CD14-positive monocyte (primary cell): ENCODE data around the gene CCDC87. TPM values are rescaled to one million over a fixed set of nuclear protein-coding genes. Genes with fewer than 3 reads are reported as not detected.
"Not testable (repeated sequence)": the region's sequence is repeated elsewhere in the genome, so short reads cannot be mapped to it uniquely, and the experiment has no call there.

ENCODE experiments used
- DNase-seq, 3 donors: peaks; one replicate each; pipeline ENCODE4 v3.0.0-alpha.2; 2011 to 2022
- H2AFZ ChIP-seq: 2 replicates; pipeline ENCODE4 v1.6.0; 2012; ENCODE audit warnings: mild to moderate bottlenecking, low read depth, low read length, inconsistent platforms; ENCODE audit not compliant: insufficient read depth, poor library complexity, severe bottlenecking
- H3K27ac ChIP-seq, 2 donors: 1 replicate in 1 of 2; 2 replicates in 1 of 2; pipeline ENCODE4 v1.5.1; 2012 to 2013; ENCODE audit warnings: low read length in 2 of 2, control low read depth in 1 of 2, inconsistent platforms in 1 of 2, low read depth in 1 of 2, mild to moderate bottlenecking in 1 of 2
- H3K27me3 ChIP-seq, 2 donors: one replicate each; pipeline versions ENCODE4 v1.6.0 to v1.6.1; 2011 to 2013; ENCODE audit warnings: low read length in 2 of 2; ENCODE audit not compliant: control insufficient read depth in 2 of 2, insufficient read depth in 2 of 2
- H3K36me3 ChIP-seq, 2 donors: replicated peaks in 1 of 2; 1 replicate in 1 of 2; 2 replicates in 1 of 2; pipeline versions ENCODE4 v1.5.1 to v1.6.1; 2012 to 2013; ENCODE audit warnings: low read length in 2 of 2, control low read depth in 1 of 2, inconsistent platforms in 1 of 2, mild to moderate bottlenecking in 1 of 2; ENCODE audit not compliant: insufficient read depth in 2 of 2, control insufficient read depth in 1 of 2
- H3K4me1 ChIP-seq, 2 donors: 1 replicate in 1 of 2; 2 replicates in 1 of 2; pipeline versions ENCODE4 v1.5.1 to v1.6.1; 2012 to 2013; ENCODE audit warnings: low read length in 2 of 2, control low read depth in 1 of 2, inconsistent platforms in 1 of 2, mild to moderate bottlenecking in 1 of 2, moderate library complexity in 1 of 2; ENCODE audit not compliant: insufficient read depth in 2 of 2, control insufficient read depth in 1 of 2
- H3K4me2 ChIP-seq: replicated peaks from 2 replicates; pipeline ENCODE3; 2012; ENCODE audit warnings: low read length, moderate library complexity, mild to moderate bottlenecking; ENCODE audit not compliant: poor library complexity, severe bottlenecking; ENCODE audit errors: extremely low read depth
- H3K4me3 ChIP-seq, 3 experiments: fragments of 200-600 bp in 1 of 3; sonication (generic) in 1 of 3; replicated peaks in 1 of 3; 1 replicate in 2 of 3; 2 replicates in 1 of 3; pipeline ENCODE4 v1.5.1; 2011 to 2013; ENCODE audit warnings: low read length in 3 of 3, mild to moderate bottlenecking in 3 of 3, control low read depth in 2 of 3, low read depth in 2 of 3, inconsistent platforms in 1 of 3, moderate library complexity in 1 of 3
- H3K79me2 ChIP-seq: 2 replicates; pipeline ENCODE4 v1.6.0; 2012; ENCODE audit warnings: mild to moderate bottlenecking, control low read depth, inconsistent platforms, low read length, moderate library complexity; ENCODE audit not compliant: insufficient read depth
- H3K9ac ChIP-seq: 2 replicates; pipeline ENCODE4 v1.6.0; 2017; ENCODE audit warnings: low read length, mild to moderate bottlenecking; ENCODE audit not compliant: insufficient read depth, poor library complexity, severe bottlenecking
- H3K9me3 ChIP-seq, 2 donors: replicated peaks in 1 of 2; 1 replicate in 1 of 2; 2 replicates in 1 of 2; pipeline versions ENCODE4 v1.5.1 to v1.6.1; 2012 to 2013; ENCODE audit warnings: low read length in 2 of 2, control low read depth in 1 of 2; ENCODE audit not compliant: control insufficient read depth in 1 of 2, insufficient read depth in 1 of 2
- H4K20me1 ChIP-seq: 2 replicates; pipeline ENCODE4 v1.6.0; 2012; ENCODE audit warnings: mild to moderate bottlenecking, low read length, control low read depth, moderate library complexity; ENCODE audit not compliant: insufficient read depth
- H3K27ac Mint-ChIP-seq, 7 donors: one replicate each; pipeline ENCODE4 v1.8.0; 2020; ENCODE audit warnings: mild to moderate bottlenecking in 7 of 7, mixed read lengths in 7 of 7, moderate library complexity in 6 of 7, inconsistent platforms in 2 of 7
- H3K27me3 Mint-ChIP-seq, 3 donors: one replicate each; pipeline ENCODE4 v1.8.0; 2021 to 2022; ENCODE audit warnings: low read depth in 3 of 3, mild to moderate bottlenecking in 3 of 3, mixed read lengths in 3 of 3, moderate library complexity in 3 of 3, inconsistent platforms in 1 of 3
- H3K36me3 Mint-ChIP-seq, 2 donors: one replicate each; pipeline ENCODE4 v1.8.0; 2020; ENCODE audit warnings: mixed read lengths in 2 of 2, inconsistent platforms in 1 of 2, mild to moderate bottlenecking in 1 of 2
- H3K4me1 Mint-ChIP-seq: one replicate; pipeline ENCODE4 v1.8.0; 2020; ENCODE audit warnings: mild to moderate bottlenecking, mixed read lengths
- H3K4me3 Mint-ChIP-seq, 2 donors: one replicate each; pipeline ENCODE4 v1.8.0; 2020; ENCODE audit warnings: mild to moderate bottlenecking in 2 of 2, mixed read lengths in 2 of 2, moderate library complexity in 1 of 2
- H3K9me3 Mint-ChIP-seq, 7 donors: one replicate each; pipeline ENCODE4 v1.8.0; 2020 to 2022; ENCODE audit warnings: mixed read lengths in 7 of 7, mild to moderate bottlenecking in 6 of 7, moderate library complexity in 6 of 7, inconsistent platforms in 2 of 7
- WGBS: methylation state at CpG from one replicate; pipeline ENCODE4 v1.1.5; 2013; ENCODE audit warnings: missing lambda C conversion rate; ENCODE audit not compliant: insufficient coverage; 5-methylcytosine and 5-hydroxymethylcytosine counted together
- intact Hi-C, 2 donors: fragments of 100-400 bp; cut with micrococcal nuclease; formaldehyde crosslinking; loops; one replicate each; pipeline versions ENCODE4 v1.15.0 to v1.15.1; 2023
- polyA plus RNA-seq, 3 donors: library from polyadenylated mRNA; depleted of rRNA in 1 of 3; unstranded in 2 of 3; stranded (reverse) in 1 of 3; fragments of 300-500 nt in 2 of 3; fragments of >200 nt in 1 of 3; fragmentation: Illumina TruSeq in 2 of 3; gene quantifications; 1 replicate in 2 of 3; 2 replicates in 1 of 3; pipeline ENCODE4 v1.2.3, GENCODE V29; 2012 to 2021
- TF ChIP-seq, protein P1 (sequence below): fragments of 200-600 bp; IDR thresholded peaks from one replicate; pipeline ENCODE4 v1.8.0; 2022; ENCODE audit warnings: antibody characterized with exemption, mild to moderate bottlenecking

CCDC87 gene
- polyA plus RNA-seq, 3 donors = not detected

DNA sequence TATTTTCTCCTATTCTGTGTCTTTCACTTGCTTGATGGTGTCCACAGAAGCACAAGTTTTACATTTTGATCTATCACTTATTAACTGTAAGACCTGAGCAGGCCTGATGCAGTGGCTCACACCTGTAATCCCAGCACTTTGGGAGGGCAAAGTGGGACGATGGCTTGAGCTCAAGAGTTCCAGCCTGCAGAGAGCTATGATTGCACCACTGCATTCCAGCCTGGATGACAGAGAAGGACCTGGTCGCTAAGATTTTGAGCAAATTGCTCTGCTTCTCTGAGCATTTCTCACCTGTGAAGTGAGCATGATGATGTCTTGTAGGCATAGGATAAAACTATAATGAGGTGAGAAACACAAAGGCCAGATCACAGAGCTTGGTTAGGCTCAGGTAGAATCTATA, 6.7 kb downstream of the CCDC87 start:
- H3K4me2 ChIP-seq = no peak overlapping the region
- WGBS = 50% methylated on average over 2 of the region's 2 CpGs

DNA sequence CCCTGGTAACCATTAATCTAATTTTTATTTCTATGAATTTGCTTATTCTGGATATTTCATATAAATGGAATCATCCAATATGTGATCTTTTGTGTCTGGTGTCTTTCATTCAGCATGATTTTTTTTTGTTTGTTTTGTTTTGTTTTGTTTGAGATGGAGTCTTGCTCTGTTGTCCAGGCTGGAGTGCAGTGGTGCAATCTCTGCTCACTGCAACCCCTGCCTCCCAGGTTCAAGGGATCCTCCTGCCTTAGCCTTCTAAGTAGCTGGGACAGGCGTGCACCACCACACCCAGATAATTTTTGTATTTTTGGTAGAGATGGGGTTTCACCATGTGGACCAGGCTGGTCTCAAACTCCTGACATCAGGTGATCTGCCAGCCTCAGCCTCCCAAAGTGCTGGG, 7.4 kb downstream of the CCDC87 start:
- not testable (repeated sequence) for H3K4me2 ChIP-seq, H3K36me3 ChIP-seq, H2AFZ ChIP-seq, H4K20me1 ChIP-seq, H3K27me3 ChIP-seq, H3K4me3 ChIP-seq, H3K9me3 ChIP-seq, H3K27ac ChIP-seq, H3K36me3 Mint-ChIP-seq, H3K27ac Mint-ChIP-seq, H3K4me3 Mint-ChIP-seq, H3K4me1 ChIP-seq, H3K9ac ChIP-seq, DNase-seq, H3K79me2 ChIP-seq, H3K4me1 Mint-ChIP-seq
- intact Hi-C loops = loop anchor here in 1 of 2 donors (10.0 kb wide), 1 partner anchor 249 kb away; no protein-coding TSS in a partner anchor
- Mint-ChIP-seq H3K27me3 (peaks cover 2 to 16% (median 2%) of the 10 kb centered on the region in 3 donors), H3K9me3 (peaks cover 8 to 32% (median 17%) of the 10 kb centered on the region in 7 donors)
- no CpG with 5 or more reads among the region's 1 CpG for WGBS

More for the DNA sequence above, 6.7 kb downstream of the CCDC87 start:
- intact Hi-C loops = loop anchor here in 1 of 2 donors (10.0 kb wide), 1 partner anchor 249 kb away; no protein-coding TSS in a partner anchor
- Mint-ChIP-seq H3K27ac (no peak overlapping the region), H3K4me3 (no peak overlapping the region), H3K36me3 (peaks cover 0 to 2% of the 10 kb centered on the region in 2 donors), H3K9me3 (peaks cover 8 to 32% (median 17%) of the 10 kb centered on the region in 7 donors), H3K27me3 (peaks cover 2 to 16% (median 2%) of the 10 kb centered on the region in 3 donors), H3K4me1 (no peaks in the 10 kb centered on the region)
- no peak for DNase-seq
- Histone ChIP-seq H3K27me3 (no peaks in the 10 kb centered on the region), H3K27ac (no peak overlapping the region), H3K4me1 (no peaks in the 10 kb centered on the region), H3K9me3 (peaks cover 8 to 9% of the 10 kb centered on the region in 2 donors), H2AFZ (no peak overlapping the region), H4K20me1 (no peaks in the 10 kb centered on the region), H3K9ac (no peak overlapping the region), H3K79me2 (no peaks in the 10 kb centered on the region), H3K4me3 (no peak overlapping the region), H3K36me3 (no peaks in the 10 kb centered on the region)
- TF ChIP-seq, protein P1, sequence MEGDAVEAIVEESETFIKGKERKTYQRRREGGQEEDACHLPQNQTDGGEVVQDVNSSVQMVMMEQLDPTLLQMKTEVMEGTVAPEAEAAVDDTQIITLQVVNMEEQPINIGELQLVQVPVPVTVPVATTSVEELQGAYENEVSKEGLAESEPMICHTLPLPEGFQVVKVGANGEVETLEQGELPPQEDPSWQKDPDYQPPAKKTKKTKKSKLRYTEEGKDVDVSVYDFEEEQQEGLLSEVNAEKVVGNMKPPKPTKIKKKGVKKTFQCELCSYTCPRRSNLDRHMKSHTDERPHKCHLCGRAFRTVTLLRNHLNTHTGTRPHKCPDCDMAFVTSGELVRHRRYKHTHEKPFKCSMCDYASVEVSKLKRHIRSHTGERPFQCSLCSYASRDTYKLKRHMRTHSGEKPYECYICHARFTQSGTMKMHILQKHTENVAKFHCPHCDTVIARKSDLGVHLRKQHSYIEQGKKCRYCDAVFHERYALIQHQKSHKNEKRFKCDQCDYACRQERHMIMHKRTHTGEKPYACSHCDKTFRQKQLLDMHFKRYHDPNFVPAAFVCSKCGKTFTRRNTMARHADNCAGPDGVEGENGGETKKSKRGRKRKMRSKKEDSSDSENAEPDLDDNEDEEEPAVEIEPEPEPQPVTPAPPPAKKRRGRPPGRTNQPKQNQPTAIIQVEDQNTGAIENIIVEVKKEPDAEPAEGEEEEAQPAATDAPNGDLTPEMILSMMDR = no peak

DNA sequence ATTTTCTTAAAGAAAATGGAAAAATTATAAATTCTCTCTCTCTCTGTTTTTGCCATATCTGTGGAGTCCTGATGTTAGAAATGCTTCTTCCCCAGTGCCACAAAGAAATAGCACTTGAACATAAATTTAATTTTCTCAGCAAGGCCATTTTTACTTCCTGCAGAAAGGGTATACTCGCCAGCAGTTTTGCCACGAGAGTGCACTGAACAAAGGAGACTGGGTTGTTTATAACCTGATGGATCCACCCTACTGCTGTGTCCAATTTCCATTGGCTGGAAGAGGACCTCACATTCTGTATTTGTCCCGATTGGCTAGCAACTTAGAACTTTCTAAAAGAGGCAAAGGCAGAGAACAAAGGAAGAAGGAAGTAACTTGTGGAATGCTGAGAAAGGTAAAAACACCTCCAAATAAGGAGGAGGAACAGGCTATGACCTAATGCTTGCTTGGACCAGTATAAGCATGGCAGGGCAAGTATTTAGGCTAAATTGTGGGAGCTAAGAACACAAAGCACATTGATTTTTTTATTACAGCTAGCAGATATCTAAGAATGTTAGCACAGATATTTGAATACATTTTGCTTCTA, 10.2 kb downstream of the CCDC87 start:
- peaks cover 4 to 21% (median 10%) of the 10 kb centered on the region in 3 donors for H3K27me3 Mint-ChIP-seq
- H3K4me1 Mint-ChIP-seq, H3K36me3 ChIP-seq, H3K4me1 ChIP-seq, H3K79me2 ChIP-seq, H3K27ac Mint-ChIP-seq, H3K27me3 ChIP-seq, H3K9ac ChIP-seq, H3K9me3 ChIP-seq, H3K4me3 Mint-ChIP-seq, H3K36me3 Mint-ChIP-seq, H3K4me3 ChIP-seq, H2AFZ ChIP-seq, H3K4me2 ChIP-seq, H4K20me1 ChIP-seq, H3K27ac ChIP-seq, DNase-seq: not testable (repeated sequence)
- intact Hi-C loops = loop anchor here in 1 of 2 donors (10.0 kb wide), 1 partner anchor 252 kb away; no protein-coding TSS in a partner anchor
- WGBS = no CpG with 5 or more reads among the region's 3 CpGs
- H3K9me3 Mint-ChIP-seq = peaks cover 8 to 32% (median 17%) of the 10 kb centered on the region in 7 donors
